HEK293 (cell line): Measurements from ENCODE around the gene IARS1.

Experiments
- CTCF ChIA-PET: fragments of 350-600 bp; formaldehyde crosslinking; extraction: SDS; loops from one replicate; lab custom pipeline; 2021; ENCODE audit warnings: antibody characterized with exemption; lab: Yijun Ruan, JAX
- POLR2A ChIA-PET: fragments of 300-600 bp; formaldehyde crosslinking; extraction: SDS; loops from one replicate; lab custom pipeline; 2020; ENCODE audit warnings: antibody characterized with exemption, inconsistent platforms; lab: Yijun Ruan, JAX
- H3K27ac ChIP-seq: fragments of 200-500 bp; sonication (Bioruptor generic); 2 replicates; pipeline ENCODE4 v1.5.1; 2014; ENCODE audit warnings: low read depth, low read length, control low read depth, inconsistent platforms; ENCODE audit errors: extremely low read depth
- H3K36me3 ChIP-seq, 2 experiments: fragments of 200-500 bp in 1 of 2; sonication (Bioruptor generic) in 1 of 2; 1 replicate in 1 of 2; 2 replicates in 1 of 2; pipeline ENCODE4 v1.5.1; 2014 to 2017; ENCODE audit warnings: inconsistent platforms in 2 of 2, low read length in 2 of 2; ENCODE audit not compliant: control insufficient read depth in 2 of 2, insufficient read depth in 1 of 2
- H3K4me1 ChIP-seq: fragments of 200-500 bp; sonication (Bioruptor generic); 2 replicates; pipeline ENCODE4 v1.5.1; 2014; ENCODE audit warnings: mild to moderate bottlenecking, low read length, inconsistent platforms; ENCODE audit not compliant: control insufficient read depth, insufficient read depth
- H3K4me3 ChIP-seq: 2 replicates; pipeline ENCODE4 v1.5.1; 2011; ENCODE audit warnings: low read depth, mild to moderate bottlenecking, control low read depth, low read length, moderate library complexity
- H3K9me3 ChIP-seq: fragments of 200-500 bp; sonication (Bioruptor generic); 2 replicates; pipeline ENCODE4 v1.5.1; 2014; ENCODE audit warnings: low read depth, low read length, inconsistent platforms; ENCODE audit not compliant: control insufficient read depth, insufficient read depth
- CTCF ChIP-seq: fragments of 450-650 bp; formaldehyde crosslinking; IDR thresholded peaks from 2 replicates; pipeline ENCODE4 v1.5.1; 2016; ENCODE audit warnings: missing biosample characterization, missing genetic modification characterization
- GLIS2 ChIP-seq: fragments of 450-650 bp; formaldehyde crosslinking; IDR thresholded peaks from 2 replicates; pipeline ENCODE4 v1.5.1; 2016; ENCODE audit warnings: missing biosample characterization, missing genetic modification characterization
- KLF1 ChIP-seq: fragments of 450-650 bp; formaldehyde crosslinking; IDR thresholded peaks from 2 replicates; pipeline ENCODE4 v1.5.1; 2016; ENCODE audit warnings: missing biosample characterization, missing genetic modification characterization
- REST ChIP-seq: fragments of 450-650 bp; formaldehyde crosslinking; IDR thresholded peaks from 2 replicates; pipeline ENCODE4 v1.5.1; 2016; ENCODE audit warnings: missing biosample characterization, missing genetic modification characterization
- SCRT1 ChIP-seq: fragments of 450-650 bp; formaldehyde crosslinking; IDR thresholded peaks from 2 replicates; pipeline ENCODE4 v1.5.1; 2016; ENCODE audit warnings: missing biosample characterization, missing genetic modification characterization, borderline replicate concordance
- ZBTB49 ChIP-seq: fragments of 450-650 bp; formaldehyde crosslinking; IDR thresholded peaks from 2 replicates; pipeline ENCODE4 v1.5.1; 2016; ENCODE audit warnings: missing biosample characterization, missing genetic modification characterization, low read depth
- ZFP3 ChIP-seq: fragments of 450-650 bp; formaldehyde crosslinking; IDR thresholded peaks from 2 replicates; pipeline ENCODE4 v1.5.1; 2016; ENCODE audit warnings: low read depth, missing biosample characterization, missing genetic modification characterization
- ZNF146 ChIP-seq: fragments of 450-650 bp; formaldehyde crosslinking; IDR thresholded peaks from 2 replicates; pipeline ENCODE4 v1.5.1; 2016; ENCODE audit warnings: missing biosample characterization, missing genetic modification characterization
- ZNF223 ChIP-seq: fragments of 450-650 bp; formaldehyde crosslinking; IDR thresholded peaks from 2 replicates; pipeline ENCODE4 v1.5.1; 2016; ENCODE audit warnings: missing biosample characterization, missing genetic modification characterization
- ZNF274 ChIP-seq, 2 experiments: fragments of 200-500 bp in 1 of 2; fragments of 450-650 bp in 1 of 2; sonication (Bioruptor generic) in 1 of 2; formaldehyde crosslinking in 1 of 2; IDR thresholded peaks; 2 replicates each; pipeline versions ENCODE4 v1.5.1 to v1.6.1; 2014 to 2016; ENCODE audit warnings: borderline replicate concordance in 1 of 2, inconsistent platforms in 1 of 2, low read length in 1 of 2, missing biosample characterization in 1 of 2, missing genetic modification characterization in 1 of 2
- ZNF366 ChIP-seq: fragments of 450-650 bp; formaldehyde crosslinking; conservative IDR thresholded peaks from 2 replicates; pipeline ENCODE4 v1.5.1; 2016; ENCODE audit warnings: missing biosample characterization, missing genetic modification characterization
- ZNF394 ChIP-seq: fragments of 450-650 bp; formaldehyde crosslinking; IDR thresholded peaks from 2 replicates; pipeline ENCODE4 v1.5.1; 2016; ENCODE audit warnings: missing biosample characterization, missing genetic modification characterization, mild to moderate bottlenecking, moderate library complexity, borderline replicate concordance
- ZNF621 ChIP-seq: fragments of 450-650 bp; formaldehyde crosslinking; IDR thresholded peaks from 2 replicates; pipeline ENCODE4 v1.5.1; 2017; ENCODE audit warnings: missing biosample characterization, missing genetic modification characterization
- ZNF629 ChIP-seq: fragments of 450-650 bp; formaldehyde crosslinking; IDR thresholded peaks from 2 replicates; pipeline ENCODE4 v1.5.1; 2017; ENCODE audit warnings: missing biosample characterization, missing genetic modification characterization
- ZNF654 ChIP-seq: fragments of 450-650 bp; formaldehyde crosslinking; IDR thresholded peaks from 2 replicates; pipeline ENCODE4 v1.5.1; 2016; ENCODE audit warnings: low read depth, missing biosample characterization, missing genetic modification characterization

Gene IARS1

GRCh38 chr9:92254381-92255337 is 38.8 kb downstream of the IARS1 start:
- Histone ChIP-seq H3K27ac (no peak overlapping the region), H3K4me3 (no peak overlapping the region), H3K9me3 (no peaks in the 10 kb centered on the region), H3K36me3 (peaks cover 24 to 97% of the 10 kb centered on the region in 2 experiments), H3K4me1 (no peaks in the 10 kb centered on the region)
- POLR2A ChIA-PET = interaction anchor here (1.0 kb wide), 1 partner anchor 12 kb away, joined by 3 read pairs; no protein-coding TSS in a partner anchor
- TF ChIP-seq ZNF223 (tag by site-specific recombination) = no peak
- TF ChIP-seq, all 188 proteins: peak for 0
- CTCF ChIA-PET = interaction anchor here (1.2 kb wide), 1 partner anchor 114 kb away, joined by 5 read pairs; no protein-coding TSS in a partner anchor

- H3K4me1 ChIP-seq = no peaks in the 10 kb centered on the region
- peaks cover 31 to 96% of the 10 kb centered on the region in 2 experiments for H3K36me3 ChIP-seq
- H3K9me3 ChIP-seq = no peaks in the 10 kb centered on the region
- no peak overlapping the region for H3K27ac ChIP-seq
- ChIA-PET CTCF (interaction anchor here (0.9 to 1.2 kb wide), 2 partner anchors 113 to 115 kb away, joined by 3 to 5 read pairs; no protein-coding TSS in a partner anchor), POLR2A (interaction anchor here (1.0 kb wide), 1 partner anchor 11 kb away, joined by 3 read pairs; no protein-coding TSS in a partner anchor)
- TF ChIP-seq CTCF (no peak), ZNF146 (tag by site-specific recombination) (no peak), GLIS2 (tag by site-specific recombination) (no peak), ZNF654 (tag by site-specific recombination) (no peak), KLF1 (tag by site-specific recombination) (no peak), ZNF394 (tag by site-specific recombination) (no peak), ZBTB49 (tag by site-specific recombination) (no peak), ZNF366 (tag by site-specific recombination) (no peak), SCRT1 (tag by site-specific recombination) (no peak), ZNF629 (tag by site-specific recombination) (no peak)
- H3K4me3 ChIP-seq = no peak overlapping the region
These were observed 39.8 kb downstream of the IARS1 start for GRCh38 chr9:92253656-92254055.

- Histone ChIP-seq H3K4me1 (no peaks in the 10 kb centered on the region), H3K4me3 (no peak overlapping the region), H3K36me3 (peaks cover 48 to 97% of the 10 kb centered on the region in 2 experiments), H3K9me3 (no peaks in the 10 kb centered on the region), H3K27ac (no peak overlapping the region)
- ChIA-PET POLR2A (interaction anchor here (0.6 kb wide), 1 partner anchor 16 kb away, joined by 4 read pairs; no protein-coding TSS in a partner anchor), CTCF (no interaction called here)
- no peak for TF ChIP-seq ZFP3 (tag by site-specific recombination)
- TF ChIP-seq ZNF274 (IDR thresholded peaks at IDR 0.05; ENCODE audit: low read length) = no peak
- TF ChIP-seq ZNF274 (tag by site-specific recombination; IDR thresholded peaks at IDR 0.05; ENCODE audit: borderline replicate concordance) = no peak
- no peak for TF ChIP-seq ZNF621
- no peak for TF ChIP-seq REST (tag by site-specific recombination)
These were observed 45.5 kb downstream of the IARS1 start for GRCh38 chr9:92247981-92248380.
